GM10266 (cell line): ENCODE measurements around the gene GNLY.
"Not testable (repeated sequence)": the region's sequence is repeated elsewhere in the genome, so short reads cannot be mapped to it uniquely, and the experiment has no call there.

ENCODE experiments used
- DNase-seq: peaks from one replicate; pipeline ENCODE4 v3.0.0; 2012; ENCODE audit errors: extremely low spot score
- CTCF ChIP-seq: IDR thresholded peaks from 2 replicates; pipeline ENCODE4 v1.5.1; 2012; ENCODE audit warnings: mild to moderate bottlenecking, low read depth; ENCODE audit not compliant: control insufficient read depth, insufficient read depth; ENCODE audit errors: missing control alignments

The GNLY gene

DNA sequence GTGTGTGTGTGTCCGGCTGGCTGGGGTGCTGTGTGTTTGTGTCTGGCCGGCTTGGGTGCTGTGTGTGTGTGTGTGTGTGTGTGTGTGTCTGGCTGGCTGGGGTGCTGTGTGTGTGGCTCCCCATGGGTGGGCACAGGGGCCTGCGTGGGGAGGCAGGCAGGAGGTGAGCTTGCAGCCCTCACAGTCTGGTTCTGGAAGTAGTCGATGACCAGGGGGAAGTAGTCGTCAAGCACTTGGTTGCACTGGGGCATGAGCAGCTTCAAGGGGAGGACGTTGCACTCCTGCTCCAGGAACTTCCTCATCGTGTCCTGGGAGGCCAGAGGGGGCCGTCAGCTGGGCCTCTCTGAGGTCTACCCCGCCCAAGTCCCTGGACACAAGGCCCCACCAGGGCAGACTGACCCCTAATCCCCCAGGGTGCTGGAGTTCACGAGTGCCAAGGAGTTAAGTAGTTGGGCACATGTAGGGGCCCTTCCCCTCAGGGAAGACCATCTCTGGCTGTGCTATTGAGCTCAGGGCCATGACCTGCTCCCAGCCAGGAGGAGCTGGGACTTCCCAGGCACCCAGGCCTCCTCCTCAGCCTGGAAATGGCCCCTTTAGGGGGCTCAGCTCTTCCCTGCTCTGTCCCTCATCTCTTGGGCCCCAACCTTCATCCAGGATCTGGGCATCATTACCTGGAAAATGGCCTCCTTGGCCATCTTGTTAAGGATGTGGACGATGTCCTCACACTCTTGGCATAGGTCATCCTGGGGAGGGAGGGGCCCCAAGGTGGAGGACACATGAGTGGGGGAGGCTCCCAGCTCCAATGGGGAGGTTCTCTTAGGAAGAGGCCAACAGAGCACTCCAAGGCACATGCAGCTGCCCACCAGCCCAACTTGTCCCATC is 27.5 kb upstream of the GNLY start:
- no peak for DNase-seq
- TF ChIP-seq CTCF, result no peak

GRCh38 chr2:85667561-85668008 is 26.6 kb upstream of the GNLY start:
- no peak for TF ChIP-seq CTCF
- no peak for DNase-seq

GRCh38 chr2:85668009-85668856 is 25.9 kb upstream of the GNLY start, which contains the start of gene SFTPB:
SFTPB (minus strand) TSS chr2:85668199; CDS start chr2:85668183, 16 bp downstream.
- TF ChIP-seq CTCF, result no peak
- no peak for DNase-seq

GRCh38 chr2:85668857-85669142 is 25.4 kb upstream of the GNLY start:
- DNase-seq, result no peak
- no peak for TF ChIP-seq CTCF

GRCh38 chr2:85669549-85669948 is 24.6 kb upstream of the GNLY start:
- DNase-seq, result no peak
- no peak for TF ChIP-seq CTCF

DNA sequence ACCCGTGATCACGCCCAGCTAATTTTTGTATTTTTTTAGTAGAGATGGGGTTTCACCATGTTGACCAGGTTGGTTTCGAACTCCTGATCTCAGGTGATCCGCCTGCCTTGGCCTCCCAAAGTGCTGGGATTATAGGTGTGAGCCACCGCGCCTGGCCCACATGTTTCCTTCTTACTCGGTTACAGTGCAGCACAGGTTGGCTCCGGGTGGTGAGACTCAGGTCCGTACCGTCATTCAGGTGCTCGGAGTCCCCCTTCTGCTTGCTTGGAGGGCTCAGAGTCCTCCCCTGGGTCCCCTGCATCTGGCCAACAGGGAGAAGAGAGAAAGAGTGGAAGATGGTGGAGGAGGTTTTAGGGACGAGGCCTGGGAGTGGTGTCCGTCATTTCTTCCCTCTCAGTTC is 23.7 kb upstream of the GNLY start:
- not testable (repeated sequence) for DNase-seq

GRCh38 chr2:85672456-85672855 is 21.7 kb upstream of the GNLY start:
- TF ChIP-seq CTCF, result no peak
- no peak for DNase-seq
